ENCODE measurements around the gene MEIKIN.

DNA sequence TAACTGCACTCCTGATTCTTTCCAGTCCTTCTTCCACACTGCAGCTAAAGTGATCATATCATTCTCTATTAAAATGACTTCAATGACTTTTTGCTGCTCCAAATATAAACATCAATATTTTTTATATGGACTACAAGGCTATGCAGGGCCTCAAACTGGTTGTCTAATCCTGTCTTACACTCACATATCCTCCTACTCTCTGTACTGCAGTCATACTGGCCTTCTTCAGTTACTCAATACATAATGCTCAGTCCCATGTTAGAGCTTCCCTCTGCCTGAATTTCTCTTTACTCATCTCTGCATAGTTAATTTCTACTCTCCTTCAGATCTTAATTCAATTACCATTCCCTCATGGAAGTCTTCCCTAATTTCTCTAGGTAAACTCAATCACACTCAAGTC, 3.4 kb downstream of the MEIKIN start:
- TF ChIP-seq SUZ12 (IDR thresholded peaks at IDR 0.05; ENCODE audit: extremely low read depth, insufficient read depth, insufficient read length): no peak
- TF ChIP-seq ZNF274 (IDR thresholded peaks at IDR 0.05; ENCODE audit: low read depth, low read length): no peak
- no peak for TF ChIP-seq YY1 (IDR thresholded peaks at IDR 0.05; ENCODE audit: insufficient read depth, insufficient read length)

Measured in NT2/D1 (cell line).